A549 treated with AZD2906 at 1 μM for 4 hours (cell line): ENCODE data around the gene MAP3K5. TPM values are rescaled to one million over a fixed set of nuclear protein-coding genes. Genes with fewer than 3 reads are reported as not detected.

Experiments used
- total RNA-seq: library from RNA; stranded (reverse); fragments of 200-300 nt; extraction: Qiagen RNA extraction; gene quantifications from 5 replicates; pipeline ENCODE4 v1.2.3, GENCODE V29; 2022

Gene MAP3K5, protein sequence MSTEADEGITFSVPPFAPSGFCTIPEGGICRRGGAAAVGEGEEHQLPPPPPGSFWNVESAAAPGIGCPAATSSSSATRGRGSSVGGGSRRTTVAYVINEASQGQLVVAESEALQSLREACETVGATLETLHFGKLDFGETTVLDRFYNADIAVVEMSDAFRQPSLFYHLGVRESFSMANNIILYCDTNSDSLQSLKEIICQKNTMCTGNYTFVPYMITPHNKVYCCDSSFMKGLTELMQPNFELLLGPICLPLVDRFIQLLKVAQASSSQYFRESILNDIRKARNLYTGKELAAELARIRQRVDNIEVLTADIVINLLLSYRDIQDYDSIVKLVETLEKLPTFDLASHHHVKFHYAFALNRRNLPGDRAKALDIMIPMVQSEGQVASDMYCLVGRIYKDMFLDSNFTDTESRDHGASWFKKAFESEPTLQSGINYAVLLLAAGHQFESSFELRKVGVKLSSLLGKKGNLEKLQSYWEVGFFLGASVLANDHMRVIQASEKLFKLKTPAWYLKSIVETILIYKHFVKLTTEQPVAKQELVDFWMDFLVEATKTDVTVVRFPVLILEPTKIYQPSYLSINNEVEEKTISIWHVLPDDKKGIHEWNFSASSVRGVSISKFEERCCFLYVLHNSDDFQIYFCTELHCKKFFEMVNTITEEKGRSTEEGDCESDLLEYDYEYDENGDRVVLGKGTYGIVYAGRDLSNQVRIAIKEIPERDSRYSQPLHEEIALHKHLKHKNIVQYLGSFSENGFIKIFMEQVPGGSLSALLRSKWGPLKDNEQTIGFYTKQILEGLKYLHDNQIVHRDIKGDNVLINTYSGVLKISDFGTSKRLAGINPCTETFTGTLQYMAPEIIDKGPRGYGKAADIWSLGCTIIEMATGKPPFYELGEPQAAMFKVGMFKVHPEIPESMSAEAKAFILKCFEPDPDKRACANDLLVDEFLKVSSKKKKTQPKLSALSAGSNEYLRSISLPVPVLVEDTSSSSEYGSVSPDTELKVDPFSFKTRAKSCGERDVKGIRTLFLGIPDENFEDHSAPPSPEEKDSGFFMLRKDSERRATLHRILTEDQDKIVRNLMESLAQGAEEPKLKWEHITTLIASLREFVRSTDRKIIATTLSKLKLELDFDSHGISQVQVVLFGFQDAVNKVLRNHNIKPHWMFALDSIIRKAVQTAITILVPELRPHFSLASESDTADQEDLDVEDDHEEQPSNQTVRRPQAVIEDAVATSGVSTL (N-terminal part only)
- 2.0 to 2.2 TPM (median 2.0 TPM) in 5 replicates for total RNA-seq

DNA sequence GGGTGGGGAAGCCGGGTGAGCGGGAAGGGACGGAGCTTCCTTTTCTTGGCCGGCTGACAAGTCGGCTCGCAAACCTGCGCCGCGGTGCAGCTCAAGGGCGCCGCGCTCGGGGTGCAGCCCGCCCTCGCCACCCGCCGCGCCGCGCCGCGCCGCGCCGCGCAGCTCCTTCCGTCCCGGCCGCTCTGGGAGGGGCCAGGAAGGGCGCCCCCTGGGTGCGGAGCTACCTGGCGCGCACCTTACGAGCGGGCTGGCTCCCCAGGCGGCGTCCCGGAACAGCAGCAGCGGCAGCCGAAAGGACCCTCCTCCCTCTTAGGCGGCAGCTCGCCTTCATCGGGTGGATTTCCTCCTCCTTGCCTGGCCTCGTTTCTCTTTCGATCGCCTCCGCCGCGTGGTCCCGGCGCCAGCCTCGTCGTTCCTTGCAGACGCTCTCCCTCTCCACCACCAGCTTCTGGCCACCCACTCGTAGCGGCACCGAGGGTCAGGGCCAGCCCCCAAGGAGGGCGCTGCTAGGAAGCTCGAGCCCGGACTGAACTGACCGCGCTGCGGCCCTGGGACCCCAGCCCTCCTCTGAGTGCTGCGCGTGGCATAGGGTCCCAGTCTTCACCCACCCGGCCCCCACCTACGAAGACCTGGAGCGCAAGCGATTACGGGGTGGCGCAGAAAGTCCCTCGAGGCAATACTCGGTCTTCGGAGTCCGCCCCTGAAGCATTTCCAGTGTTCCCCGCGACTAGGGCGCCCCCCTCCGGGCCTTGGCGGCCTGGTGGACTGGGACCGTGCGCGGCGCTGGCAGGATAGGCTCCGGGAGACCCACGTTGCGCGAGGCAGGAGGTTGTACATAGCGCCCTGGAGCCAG is at the start of gene MAP3K5:
Gene MAP3K5 (minus strand): TSS at position 68 of the 853 bp plus-strand sequence. CDS start 320 bp downstream, outside the sequence.

GRCh38 chr6:136822376-136823127 is 30.3 kb upstream of the MAP3K5 start, which contains the start of gene PEX7:
TSS of gene PEX7 (plus strand) at chr6:136822592. CDS start at chr6:136822666, 74 bp downstream.

DNA sequence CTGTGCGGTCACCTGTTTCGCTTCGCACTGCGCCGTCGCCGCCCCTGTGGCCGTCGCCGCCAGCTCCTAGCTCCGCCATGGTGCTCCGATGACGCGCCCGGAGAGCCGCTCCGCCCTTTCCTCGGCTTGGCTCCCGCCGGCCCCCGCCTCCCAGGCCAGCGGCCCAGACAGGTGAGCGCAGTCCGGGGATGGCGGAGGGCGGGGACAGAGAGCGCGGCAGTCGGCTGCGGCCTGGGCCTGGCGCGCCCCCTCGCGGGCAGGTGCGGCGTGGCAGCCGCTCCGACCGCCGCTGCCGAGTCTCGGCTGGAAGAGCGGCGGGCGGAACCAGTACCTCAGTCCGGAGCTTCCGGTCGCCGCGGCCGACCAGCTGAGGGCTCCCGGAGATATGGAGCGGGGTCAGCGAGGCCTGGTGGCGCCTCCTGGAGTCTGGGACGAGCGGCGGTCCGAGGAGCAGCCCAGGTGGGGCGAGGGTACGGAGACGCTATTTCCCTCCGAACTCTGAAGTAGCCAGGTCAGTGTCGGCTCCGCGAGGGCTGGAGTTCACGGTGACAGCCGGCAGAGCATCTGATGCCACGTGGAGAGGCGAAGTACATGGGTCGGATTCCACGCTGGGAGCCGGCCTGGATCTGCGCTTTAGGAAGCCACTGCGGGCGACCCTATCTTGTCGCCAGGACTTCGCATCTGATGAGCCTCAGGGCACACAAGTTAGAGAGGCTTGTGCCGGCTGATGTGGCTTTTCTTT is 241.8 kb downstream of the MAP3K5 start, which contains the start of gene MAP7:
Gene MAP7 (minus strand): TSS at position 93 of the 742 bp plus-strand sequence. CDS start 14 bp downstream, at position 79.

Other genes with a start within 250 kb of the MAP3K5 start
- 19.0 to 21.8 TPM (median 20.2 TPM) in 5 replicates for gene MAP7, start 242.1 kb downstream of the MAP3K5 start, total RNA-seq
- gene PEX7, start 30.1 kb upstream of the MAP3K5 start, total RNA-seq: 4.5 to 5.4 TPM (median 5.1 TPM) in 5 replicates
- gene SLC35D3, start 129.8 kb upstream of the MAP3K5 start, total RNA-seq: 0.05 to 0.09 TPM (median 0.09 TPM) in 4 of 5 replicates, not detected in the other